Measurements from ENCODE around the gene ZC3H4. TPM values are rescaled to one million over a fixed set of nuclear protein-coding genes. Genes with fewer than 3 reads are reported as not detected.

Gene ZC3H4
- total and polyA plus RNA-seq, 10 of the 15 experiments (the other 5 are each of a cell fraction or from before 2014, with no cell fraction given), result 5.1 to 86.3 (median 15.5) TPM

DNA sequence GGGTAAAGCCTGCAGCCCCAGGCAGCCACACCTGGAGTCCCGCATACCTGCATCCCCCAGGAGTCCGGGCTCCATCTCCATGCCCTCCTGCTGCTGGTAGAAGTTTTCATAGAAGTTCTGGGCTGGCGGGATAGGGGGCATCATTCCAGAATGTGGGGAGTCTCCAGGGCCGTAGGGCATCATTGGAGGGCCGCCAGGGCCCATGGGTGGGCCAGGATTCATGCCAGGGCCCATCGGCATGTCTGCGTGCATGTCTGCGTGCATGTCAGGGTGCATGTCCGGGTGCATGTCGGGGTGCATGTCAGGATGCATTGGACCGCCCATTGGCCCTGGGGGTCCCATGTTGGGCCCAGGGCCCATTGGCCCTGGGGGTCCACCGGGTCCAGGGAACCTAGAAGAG is 41.8 kb downstream of the ZC3H4 start:
- Histone ChIP-seq H3K4me1 (ENCODE audit: control insufficient read depth, insufficient read depth, low read length) (no peaks in the 10 kb centered on the region), H4K20me1 (ENCODE audit: control insufficient read depth, insufficient read depth) (peaks cover 4% of the 10 kb centered on the region), H3K27me3 (replicated peaks in 1 of 2; ENCODE audit: control insufficient read depth in 2 of 2, insufficient read depth in 2 of 2, low read length in 1 of 2) (no peaks in the 10 kb centered on the region), H3K36me3 (ENCODE audit: control insufficient read depth in 2 of 2, insufficient read depth in 2 of 2, low read length in 1 of 2) (peaks cover 34 to 65% of the 10 kb centered on the region in 2 experiments), H3K79me2 (ENCODE audit: control insufficient read depth, insufficient read depth, low read length) (no peaks in the 10 kb centered on the region), H2AFZ (ENCODE audit: control insufficient read depth, low read depth, low read length) (no peak overlapping the region), H3K27ac (ENCODE audit: control insufficient read depth, insufficient read depth) (no peak overlapping the region), H3K4me2 (ENCODE audit: control insufficient read depth, insufficient read depth) (no peak overlapping the region), H3K9me3 (replicated peaks; ENCODE audit: control insufficient read depth, insufficient read depth, low read length) (no peaks in the 10 kb centered on the region), H3K9ac (ENCODE audit: control insufficient read depth, insufficient read depth, low read length) (no peak overlapping the region), H3K4me3 (no peak overlapping the region)
- WGBS (ENCODE audit: insufficient coverage, insufficient replicate concordance, low lambda C conversion rate, missing lambda C conversion rate), result 99% methylated on average over 12 of the region's 12 CpGs
- in situ Hi-C loops (cut with MboI) (no loop called here), intact Hi-C loops (cut with micrococcal nuclease; ENCODE audit: unreplicated experiment) (no loop called here)
- ChIA-PET CTCF (no interaction called here), POLR2A (no interaction called here), RAD21 (ENCODE audit: unreplicated experiment) (no interaction called here), SMC1A (ENCODE audit: uncharacterized antibody, unreplicated experiment) (no interaction called here)
- FAIRE-seq, result no peak
- BruUV-seq (replicated peaks), result no TSS peak
- ATAC-seq, result no peak
- DNase-seq (ENCODE audit: low read depth, low spot score), result no peak
- TF ChIP-seq ZBED1 (IDR thresholded peaks at IDR 0.05; ENCODE audit: borderline replicate concordance), result no peak
- no peak for TF ChIP-seq MEF2B (IDR thresholded peaks at IDR 0.05; ENCODE audit: partially characterized antibody, poor library complexity, severe bottlenecking)
- no peak for TF ChIP-seq IKZF1 (conservative IDR thresholded peaks at IDR 0.05)
- TF ChIP-seq, protein P1, sequence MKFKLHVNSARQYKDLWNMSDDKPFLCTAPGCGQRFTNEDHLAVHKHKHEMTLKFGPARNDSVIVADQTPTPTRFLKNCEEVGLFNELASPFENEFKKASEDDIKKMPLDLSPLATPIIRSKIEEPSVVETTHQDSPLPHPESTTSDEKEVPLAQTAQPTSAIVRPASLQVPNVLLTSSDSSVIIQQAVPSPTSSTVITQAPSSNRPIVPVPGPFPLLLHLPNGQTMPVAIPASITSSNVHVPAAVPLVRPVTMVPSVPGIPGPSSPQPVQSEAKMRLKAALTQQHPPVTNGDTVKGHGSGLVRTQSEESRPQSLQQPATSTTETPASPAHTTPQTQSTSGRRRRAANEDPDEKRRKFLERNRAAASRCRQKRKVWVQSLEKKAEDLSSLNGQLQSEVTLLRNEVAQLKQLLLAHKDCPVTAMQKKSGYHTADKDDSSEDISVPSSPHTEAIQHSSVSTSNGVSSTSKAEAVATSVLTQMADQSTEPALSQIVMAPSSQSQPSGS (IDR thresholded peaks at IDR 0.05; ENCODE audit: low read length), result no peak
- no peak for TF ChIP-seq EED (IDR thresholded peaks at IDR 0.05; ENCODE audit: low read depth)
- TF ChIP-seq NFYB (IDR thresholded peaks at IDR 0.05; ENCODE audit: insufficient read depth, low read depth, low read length), result no peak
- TF ChIP-seq, protein P2, sequence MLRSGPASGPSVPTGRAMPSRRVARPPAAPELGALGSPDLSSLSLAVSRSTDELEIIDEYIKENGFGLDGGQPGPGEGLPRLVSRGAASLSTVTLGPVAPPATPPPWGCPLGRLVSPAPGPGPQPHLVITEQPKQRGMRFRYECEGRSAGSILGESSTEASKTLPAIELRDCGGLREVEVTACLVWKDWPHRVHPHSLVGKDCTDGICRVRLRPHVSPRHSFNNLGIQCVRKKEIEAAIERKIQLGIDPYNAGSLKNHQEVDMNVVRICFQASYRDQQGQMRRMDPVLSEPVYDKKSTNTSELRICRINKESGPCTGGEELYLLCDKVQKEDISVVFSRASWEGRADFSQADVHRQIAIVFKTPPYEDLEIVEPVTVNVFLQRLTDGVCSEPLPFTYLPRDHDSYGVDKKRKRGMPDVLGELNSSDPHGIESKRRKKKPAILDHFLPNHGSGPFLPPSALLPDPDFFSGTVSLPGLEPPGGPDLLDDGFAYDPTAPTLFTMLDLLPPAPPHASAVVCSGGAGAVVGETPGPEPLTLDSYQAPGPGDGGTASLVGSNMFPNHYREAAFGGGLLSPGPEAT (IDR thresholded peaks at IDR 0.05; ENCODE audit: low read depth), result no peak
- no peak for TF ChIP-seq NFXL1 (IDR thresholded peaks at IDR 0.05; ENCODE audit: borderline replicate concordance)
- TF ChIP-seq, protein P3, sequence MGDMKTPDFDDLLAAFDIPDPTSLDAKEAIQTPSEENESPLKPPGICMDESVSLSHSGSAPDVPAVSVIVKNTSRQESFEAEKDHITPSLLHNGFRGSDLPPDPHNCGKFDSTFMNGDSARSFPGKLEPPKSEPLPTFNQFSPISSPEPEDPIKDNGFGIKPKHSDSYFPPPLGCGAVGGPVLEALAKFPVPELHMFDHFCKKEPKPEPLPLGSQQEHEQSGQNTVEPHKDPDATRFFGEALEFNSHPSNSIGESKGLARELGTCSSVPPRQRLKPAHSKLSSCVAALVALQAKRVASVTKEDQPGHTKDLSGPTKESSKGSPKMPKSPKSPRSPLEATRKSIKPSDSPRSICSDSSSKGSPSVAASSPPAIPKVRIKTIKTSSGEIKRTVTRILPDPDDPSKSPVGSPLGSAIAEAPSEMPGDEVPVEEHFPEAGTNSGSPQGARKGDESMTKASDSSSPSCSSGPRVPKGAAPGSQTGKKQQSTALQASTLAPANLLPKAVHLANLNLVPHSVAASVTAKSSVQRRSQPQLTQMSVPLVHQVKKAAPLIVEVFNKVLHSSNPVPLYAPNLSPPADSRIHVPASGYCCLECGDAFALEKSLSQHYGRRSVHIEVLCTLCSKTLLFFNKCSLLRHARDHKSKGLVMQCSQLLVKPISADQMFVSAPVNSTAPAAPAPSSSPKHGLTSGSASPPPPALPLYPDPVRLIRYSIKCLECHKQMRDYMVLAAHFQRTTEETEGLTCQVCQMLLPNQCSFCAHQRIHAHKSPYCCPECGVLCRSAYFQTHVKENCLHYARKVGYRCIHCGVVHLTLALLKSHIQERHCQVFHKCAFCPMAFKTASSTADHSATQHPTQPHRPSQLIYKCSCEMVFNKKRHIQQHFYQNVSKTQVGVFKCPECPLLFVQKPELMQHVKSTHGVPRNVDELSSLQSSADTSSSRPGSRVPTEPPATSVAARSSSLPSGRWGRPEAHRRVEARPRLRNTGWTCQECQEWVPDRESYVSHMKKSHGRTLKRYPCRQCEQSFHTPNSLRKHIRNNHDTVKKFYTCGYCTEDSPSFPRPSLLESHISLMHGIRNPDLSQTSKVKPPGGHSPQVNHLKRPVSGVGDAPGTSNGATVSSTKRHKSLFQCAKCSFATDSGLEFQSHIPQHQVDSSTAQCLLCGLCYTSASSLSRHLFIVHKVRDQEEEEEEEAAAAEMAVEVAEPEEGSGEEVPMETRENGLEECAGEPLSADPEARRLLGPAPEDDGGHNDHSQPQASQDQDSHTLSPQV (IDR thresholded peaks at IDR 0.05), result no peak
- TF ChIP-seq RCOR1 (conservative IDR thresholded peaks at IDR 0.05; ENCODE audit: low read depth, low read length), result no peak
- no peak for TF ChIP-seq EZH2 (IDR thresholded peaks at IDR 0.05; ENCODE audit: borderline replicate concordance, control insufficient read depth, low read depth, low read length)
- no peak for TF ChIP-seq RAD21 (IDR thresholded peaks at IDR 0.05; ENCODE audit: insufficient read depth, low read depth, low read length)
- TF ChIP-seq, protein P4, sequence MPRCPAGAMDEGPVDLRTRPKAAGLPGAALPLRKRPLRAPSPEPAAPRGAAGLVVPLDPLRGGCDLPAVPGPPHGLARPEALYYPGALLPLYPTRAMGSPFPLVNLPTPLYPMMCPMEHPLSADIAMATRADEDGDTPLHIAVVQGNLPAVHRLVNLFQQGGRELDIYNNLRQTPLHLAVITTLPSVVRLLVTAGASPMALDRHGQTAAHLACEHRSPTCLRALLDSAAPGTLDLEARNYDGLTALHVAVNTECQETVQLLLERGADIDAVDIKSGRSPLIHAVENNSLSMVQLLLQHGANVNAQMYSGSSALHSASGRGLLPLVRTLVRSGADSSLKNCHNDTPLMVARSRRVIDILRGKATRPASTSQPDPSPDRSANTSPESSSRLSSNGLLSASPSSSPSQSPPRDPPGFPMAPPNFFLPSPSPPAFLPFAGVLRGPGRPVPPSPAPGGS (IDR thresholded peaks at IDR 0.05; ENCODE audit: borderline replicate concordance, insufficient read depth, low read depth, low read length, poor library complexity, severe bottlenecking), result no peak
- TF ChIP-seq, protein P5, sequence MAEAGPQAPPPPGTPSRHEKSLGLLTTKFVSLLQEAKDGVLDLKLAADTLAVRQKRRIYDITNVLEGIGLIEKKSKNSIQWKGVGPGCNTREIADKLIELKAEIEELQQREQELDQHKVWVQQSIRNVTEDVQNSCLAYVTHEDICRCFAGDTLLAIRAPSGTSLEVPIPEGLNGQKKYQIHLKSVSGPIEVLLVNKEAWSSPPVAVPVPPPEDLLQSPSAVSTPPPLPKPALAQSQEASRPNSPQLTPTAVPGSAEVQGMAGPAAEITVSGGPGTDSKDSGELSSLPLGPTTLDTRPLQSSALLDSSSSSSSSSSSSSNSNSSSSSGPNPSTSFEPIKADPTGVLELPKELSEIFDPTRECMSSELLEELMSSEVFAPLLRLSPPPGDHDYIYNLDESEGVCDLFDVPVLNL (IDR thresholded peaks at IDR 0.05; ENCODE audit: low read depth, low read length), result no peak
- no peak for TF ChIP-seq TARDBP (IDR thresholded peaks at IDR 0.05; ENCODE audit: borderline replicate concordance)

Data from GM12878 (cell line).